ENCODE data around the gene MTA2. TPM values are rescaled to one million over a fixed set of nuclear protein-coding genes. Genes with fewer than 3 reads are reported as not detected.

Gene MTA2
- total RNA-seq, result 138 and 161 TPM in 2 replicates

DNA sequence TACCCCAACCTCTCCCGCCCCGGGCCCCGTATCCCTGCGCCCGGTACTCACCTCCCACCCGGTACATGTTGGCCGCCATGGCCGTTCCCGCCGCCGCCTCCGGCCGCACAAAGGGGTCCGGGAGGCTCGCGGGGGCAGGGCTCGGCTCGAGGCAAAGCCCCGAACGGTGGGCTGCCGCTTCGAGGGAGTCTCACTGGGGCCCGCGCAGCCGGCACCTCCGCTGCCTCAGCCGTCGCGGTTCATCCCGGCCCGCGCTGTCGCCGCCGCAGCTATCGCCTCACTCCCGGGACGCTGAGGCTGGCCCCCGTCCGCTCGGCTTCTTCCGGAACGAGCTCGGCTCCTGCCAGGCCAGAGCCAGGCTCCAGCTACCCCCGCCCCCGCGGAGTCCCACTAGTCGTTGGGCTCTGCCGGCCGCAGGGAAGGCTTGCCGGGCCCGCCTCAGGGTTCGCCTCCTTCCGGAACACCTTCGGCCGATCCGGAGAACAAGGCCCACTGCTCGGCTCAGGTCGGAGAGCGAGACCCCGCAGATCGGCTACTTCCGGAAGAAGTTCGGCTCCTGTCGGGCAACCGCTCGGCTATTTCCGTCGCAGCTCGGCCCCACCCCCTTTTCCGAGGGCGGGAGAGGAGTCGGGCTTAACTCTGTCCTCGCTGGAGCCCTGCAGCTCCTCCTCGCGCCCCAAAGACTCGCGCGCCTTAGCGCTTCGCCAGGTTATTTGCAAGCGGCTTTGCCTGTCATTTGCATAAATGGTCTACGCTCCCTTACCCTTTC, at the start of gene MTA2:
Gene MTA2, minus strand, starts transcription at position 494 of the 769 bp plus-strand sequence. Its CDS starts 415 bp downstream, at position 79.

DNA sequence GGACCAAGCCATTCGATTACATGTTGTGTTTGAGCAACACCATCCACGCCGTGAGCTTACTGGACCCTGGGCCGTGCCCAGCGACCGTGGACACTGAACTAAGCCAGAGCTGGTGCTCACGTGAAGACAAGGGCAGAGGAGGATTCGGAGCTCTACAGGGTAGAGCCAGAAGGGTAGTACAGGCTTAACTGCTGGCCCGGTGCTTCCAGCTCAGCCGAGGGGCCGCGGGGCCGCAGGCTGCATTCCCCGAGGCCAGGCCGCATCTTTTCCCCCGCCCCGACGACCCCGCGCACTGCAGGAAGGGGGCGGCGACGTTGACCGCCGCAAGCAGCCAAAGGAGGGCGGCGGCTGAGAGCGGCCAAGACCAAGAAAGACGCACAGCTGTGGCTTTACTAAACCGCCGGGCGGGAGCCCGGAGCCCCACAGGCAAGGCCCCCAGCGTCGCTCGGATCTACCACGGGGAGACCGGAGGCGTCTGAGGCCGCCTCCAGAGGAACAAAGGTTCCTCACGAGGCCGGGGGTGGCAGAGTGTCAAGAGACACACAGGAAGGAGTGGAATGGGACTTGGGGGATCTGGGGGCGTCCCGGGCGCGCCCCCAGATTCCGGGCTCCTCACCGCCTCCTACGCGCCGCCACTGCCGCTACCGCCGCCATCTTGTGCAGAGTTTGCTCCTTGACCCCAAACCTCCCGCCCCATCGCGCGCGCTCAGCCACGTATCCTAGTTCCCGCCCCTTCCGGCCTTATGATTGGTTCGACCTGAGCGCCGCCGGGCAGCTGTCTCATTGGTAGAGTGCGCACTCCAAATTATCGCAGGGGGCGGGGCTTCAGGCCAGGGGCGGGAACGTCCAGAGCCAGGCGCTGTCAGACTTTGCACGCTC, 44.5 kb upstream of the MTA2 start, which contains the start of gene GANAB:
Gene GANAB, minus strand, starts transcription at position 668 of the 879 bp plus-strand sequence. Its CDS starts 14 bp downstream, at position 654.

DNA sequence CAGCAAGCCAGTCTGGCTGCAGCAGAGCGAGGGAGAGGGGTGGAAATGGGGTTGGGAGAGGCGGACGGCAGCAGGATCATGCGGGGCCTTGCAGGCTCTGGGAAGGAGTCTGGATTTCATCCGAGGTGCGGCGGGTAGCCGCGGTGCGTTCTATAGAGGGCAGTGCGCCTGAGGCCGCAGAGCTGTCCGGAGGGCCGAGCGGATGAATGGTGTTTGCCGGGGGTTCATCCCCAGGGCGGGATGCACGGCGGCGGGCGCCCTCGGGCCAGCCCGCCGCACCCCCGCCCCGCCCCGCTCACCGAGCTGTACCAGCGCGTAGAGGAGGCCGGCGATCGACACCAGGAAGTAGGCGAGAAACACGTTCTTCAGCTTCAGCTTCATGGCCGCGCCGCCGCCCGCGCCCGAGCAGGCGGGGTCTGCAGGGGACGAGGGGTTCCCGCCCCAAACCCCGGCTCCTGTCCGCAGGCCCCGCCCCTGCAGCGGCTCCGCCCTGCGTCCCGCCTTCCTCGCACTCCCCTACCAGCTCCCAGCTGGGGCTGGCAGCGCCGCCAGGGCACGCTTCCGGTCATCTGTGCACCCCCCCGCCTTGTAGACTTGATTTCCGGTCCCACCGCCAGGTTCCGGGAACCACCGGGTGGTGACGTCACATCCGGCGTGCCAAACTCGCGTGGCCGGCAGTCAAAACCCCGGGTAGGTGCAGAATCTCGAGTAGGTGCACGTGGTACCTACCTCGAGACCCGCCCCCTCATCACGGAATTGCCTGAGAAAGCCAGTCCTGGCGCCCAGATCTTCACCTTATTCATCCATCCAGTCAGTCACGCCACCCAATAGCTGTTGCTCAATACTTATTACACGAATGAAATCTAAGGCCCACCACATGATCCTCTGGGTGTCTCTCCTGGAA, 20.2 kb upstream of the MTA2 start, which contains the start of gene B3GAT3:
Gene B3GAT3, minus strand, starts transcription at position 420 of the 904 bp plus-strand sequence. Its CDS starts 39 bp downstream, at position 381.

DNA sequence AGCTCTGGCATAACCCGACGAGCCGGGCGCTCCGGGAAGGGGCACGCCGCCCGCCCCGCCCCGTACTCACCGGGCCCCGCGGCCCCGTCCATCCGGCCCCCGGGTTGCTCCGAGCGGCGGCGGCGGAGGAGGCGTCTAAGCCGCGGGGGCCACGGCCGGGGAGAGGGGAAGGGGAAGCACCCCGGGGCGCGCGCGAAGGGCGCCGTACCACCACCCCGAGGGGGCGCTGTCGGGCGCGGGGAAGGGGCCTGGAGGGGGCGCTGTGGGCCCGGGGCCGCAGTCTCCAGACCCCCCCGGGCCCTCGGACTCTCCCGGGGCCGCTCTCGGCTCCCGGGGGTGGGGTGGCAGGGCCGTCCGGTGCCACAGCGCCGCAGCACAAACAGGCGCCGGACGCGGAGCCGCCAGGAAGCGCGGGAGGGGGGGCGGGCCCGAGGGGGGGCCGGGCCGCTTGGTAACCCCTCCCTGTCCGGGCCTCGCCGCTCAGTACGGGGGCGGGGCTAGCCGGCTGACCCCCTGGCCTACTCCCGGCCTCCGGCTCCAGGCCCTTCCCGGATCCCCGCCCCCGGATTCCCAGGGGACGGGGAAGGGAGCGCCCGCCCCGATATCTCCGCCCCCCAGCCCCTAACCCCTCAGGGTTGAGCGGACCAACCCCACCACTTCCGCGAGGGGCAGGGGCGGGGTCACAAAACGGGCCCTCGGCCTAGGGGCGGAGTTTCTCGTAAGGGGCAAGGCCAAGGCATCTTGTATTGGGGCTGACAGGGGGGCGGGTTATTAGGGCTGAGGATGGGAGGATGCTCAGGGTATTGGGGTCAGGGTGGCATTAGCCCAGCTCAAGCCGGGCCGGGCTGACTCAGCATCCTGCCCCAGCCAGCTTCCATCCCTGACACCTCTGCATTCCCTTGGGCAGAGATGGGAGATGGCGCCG, 11.0 kb upstream of the MTA2 start, which contains the start of the genes EML3 and ROM1:
Gene EML3, minus strand, starts transcription at position 410 of the 925 bp plus-strand sequence. Its CDS starts 318 bp downstream, at position 92.
Gene ROM1, plus strand, starts transcription at position 892 of the 925 bp plus-strand sequence. Its CDS starts 25 bp downstream, at position 917.

DNA sequence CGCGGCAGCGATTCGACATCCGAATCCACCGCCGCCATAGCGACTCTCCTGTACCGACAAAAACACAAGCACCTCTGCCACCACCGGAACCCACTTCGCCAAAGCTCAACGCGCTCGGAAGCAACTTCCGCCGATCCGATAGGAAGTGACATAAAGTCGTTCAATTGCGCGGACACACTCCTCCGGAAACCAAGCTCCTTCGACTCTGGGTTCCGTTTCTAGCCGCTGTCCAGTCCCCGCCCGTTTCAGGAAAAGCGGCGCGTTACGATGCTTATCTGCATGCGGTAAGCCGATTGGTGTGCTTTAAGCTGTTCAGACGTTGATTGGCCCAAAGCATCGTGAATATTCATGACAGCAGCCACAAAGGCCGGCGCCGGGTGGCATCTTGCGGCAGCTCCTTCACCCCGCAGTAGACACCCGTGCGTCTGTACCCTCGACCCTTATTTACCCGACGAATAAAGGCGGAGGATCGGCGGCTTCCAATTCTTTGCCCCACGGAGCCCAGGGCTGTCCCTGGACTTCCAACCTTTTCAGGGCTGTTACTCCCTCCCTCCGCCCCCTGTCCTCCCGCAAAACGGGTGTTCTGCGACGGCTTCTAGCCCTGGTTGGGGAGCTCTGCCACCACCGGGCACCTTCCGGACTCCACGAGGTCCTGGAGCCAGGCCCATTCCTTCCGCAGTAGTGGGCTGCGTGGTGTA, 10.1 kb downstream of the MTA2 start, which contains the start of gene TUT1:
Gene TUT1, minus strand, starts transcription at position 76 of the 698 bp plus-strand sequence. Its CDS starts 38 bp downstream, at position 38.

DNA sequence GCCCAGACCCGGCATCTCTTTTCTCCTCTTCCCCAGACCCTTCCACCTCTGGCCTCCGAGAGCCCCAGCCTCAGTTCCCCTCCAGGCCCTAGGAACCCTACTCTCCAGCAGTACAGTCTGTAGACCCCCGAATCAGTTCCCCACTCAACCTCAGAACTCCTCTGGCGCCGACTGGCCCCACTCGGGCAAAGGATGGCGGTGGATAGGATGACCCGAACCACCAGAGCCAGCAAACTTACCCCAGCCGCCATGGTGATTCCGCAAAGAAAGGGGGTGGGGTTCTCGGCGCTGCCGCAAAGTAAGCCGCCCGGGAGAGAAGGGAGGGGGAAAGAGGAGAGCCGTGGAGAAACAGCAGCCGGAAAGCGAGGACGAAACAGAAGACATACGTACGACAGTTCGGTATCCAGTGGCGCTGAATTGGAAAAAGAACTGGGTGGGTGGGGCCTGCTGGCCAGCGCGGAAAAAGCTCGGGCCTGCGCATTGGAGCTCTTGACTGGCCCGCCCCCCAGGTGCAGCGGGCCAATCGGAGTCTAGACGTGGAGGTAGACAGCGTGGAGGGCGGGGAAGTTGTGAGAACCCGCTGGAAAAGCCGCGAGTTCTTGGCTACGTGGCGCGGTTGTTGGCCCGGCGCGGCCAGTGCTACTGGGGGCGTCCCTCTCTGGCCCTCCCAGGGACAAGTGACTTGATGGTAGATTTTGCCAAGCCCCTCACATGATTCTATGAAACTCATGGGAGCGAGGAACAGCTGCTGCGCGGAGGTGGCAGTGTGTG, 27.9 kb downstream of the MTA2 start, which contains the start of gene EEF1G:
Gene EEF1G, minus strand, starts transcription at position 300 of the 771 bp plus-strand sequence. Its CDS starts 49 bp downstream, at position 251.

DNA sequence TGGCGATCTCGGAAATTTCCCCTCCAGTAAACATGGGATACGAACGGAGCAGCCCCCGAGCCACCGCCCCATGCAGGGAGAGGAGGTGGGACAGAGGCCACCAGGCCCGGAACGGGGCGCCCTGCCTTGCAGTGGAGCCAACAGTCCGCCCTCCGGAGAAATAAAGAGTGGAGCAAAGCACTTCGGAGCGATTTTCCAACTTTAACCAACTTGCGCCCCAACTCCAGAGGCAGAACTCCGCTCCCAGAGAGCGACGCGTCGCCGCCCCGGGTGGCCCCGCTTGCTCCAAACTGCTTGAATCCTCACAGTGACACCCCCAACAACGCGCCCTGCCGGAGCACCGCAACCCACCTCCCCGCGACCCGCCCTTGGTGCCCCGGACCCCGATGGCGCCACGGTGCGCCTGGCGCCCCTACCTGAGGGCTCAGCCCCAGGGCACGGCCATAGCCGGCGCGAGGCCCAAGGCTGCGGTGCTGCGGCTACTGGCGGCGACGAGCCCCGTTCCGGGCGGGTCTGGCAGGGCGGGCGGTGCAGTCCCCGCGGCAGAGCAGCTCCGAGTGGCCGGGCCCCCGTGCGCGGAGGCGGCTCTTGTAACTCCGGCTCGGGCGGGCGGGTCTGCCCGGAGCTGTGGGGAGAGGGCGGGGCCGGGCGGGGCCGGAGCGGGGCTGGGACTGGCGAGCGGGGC, 55.3 kb downstream of the MTA2 start, which contains the start of gene AHNAK:
Gene AHNAK, minus strand, starts transcription at position 563 of the 685 bp plus-strand sequence. CDS start 10,708 bp downstream, outside the sequence.

Small RNA genes within 50 kb of the gene (small RNA-seq; reads per million reads assigned to genes)
- gene AP001458.1, result not detected
- gene EEF1G, result not detected
- gene MIR6747, result not detected

Other genes with a start within 250 kb of the MTA2 start
- gene SCGB1A1, start 182.8 kb downstream of the MTA2 start, total RNA-seq, result not detected in 2 replicates
- 953 and 967 TPM in 2 replicates for gene AHNAK, start 55.1 kb downstream of the MTA2 start, total RNA-seq
- gene EEF1G, start 28.0 kb downstream of the MTA2 start, total RNA-seq, result 1,028 and 1,088 TPM in 2 replicates
- 6.3 and 7.2 TPM in 2 replicates for gene TUT1, start 10.3 kb downstream of the MTA2 start, total RNA-seq
- 35.9 and 38.5 TPM in 2 replicates for gene EML3, start 10.9 kb upstream of the MTA2 start, total RNA-seq
- gene ROM1, start 11.4 kb upstream of the MTA2 start, total RNA-seq, result 3.7 and 5.5 TPM in 2 replicates
- 24.0 and 24.2 TPM in 2 replicates for gene B3GAT3, start 20.1 kb upstream of the MTA2 start, total RNA-seq
- 248 and 270 TPM in 2 replicates for gene GANAB, start 44.7 kb upstream of the MTA2 start, total RNA-seq
- 25.5 and 29.4 TPM in 2 replicates for gene INTS5, start 51.4 kb upstream of the MTA2 start, total RNA-seq
- gene C11orf98, start 63.3 kb upstream of the MTA2 start, total RNA-seq, result 14.9 and 20.3 TPM in 2 replicates
- 3.2 and 7.3 TPM in 2 replicates for gene CSKMT, start 63.4 kb upstream of the MTA2 start, total RNA-seq
- gene UQCC3, start 69.8 kb upstream of the MTA2 start, total RNA-seq, result 4.4 and 5.6 TPM in 2 replicates
- gene LBHD1, start 70.4 kb upstream of the MTA2 start, total RNA-seq, result 4.0 and 4.5 TPM in 2 replicates
- gene UBXN1, start 77.2 kb upstream of the MTA2 start, total RNA-seq, result 70.9 and 82.1 TPM in 2 replicates
- 63.6 and 104 TPM in 2 replicates for gene LRRN4CL, start 87.7 kb upstream of the MTA2 start, total RNA-seq
- 47.2 and 64.5 TPM in 2 replicates for gene BSCL2, start 105.6 kb upstream of the MTA2 start, total RNA-seq
- not detected in 2 replicates for gene GNG3, start 105.8 kb upstream of the MTA2 start, total RNA-seq
- 7.5 and 10.9 TPM in 2 replicates for gene HNRNPUL2, start 125.6 kb upstream of the MTA2 start, total RNA-seq
- gene TTC9C, start 126.6 kb upstream of the MTA2 start, total RNA-seq, result 27.9 and 36.0 TPM in 2 replicates
- 19.3 and 21.4 TPM in 2 replicates for gene ZBTB3, start 152.3 kb upstream of the MTA2 start, total RNA-seq
- 34.9 and 47.2 TPM in 2 replicates for gene POLR2G, start 159.7 kb upstream of the MTA2 start, total RNA-seq
- 13.5 and 19.5 TPM in 2 replicates for gene TAF6L, start 169.5 kb upstream of the MTA2 start, total RNA-seq
- gene TMEM179B, start 185.5 kb upstream of the MTA2 start, total RNA-seq, result 38.0 and 38.1 TPM in 2 replicates
- 12.3 and 13.1 TPM in 2 replicates for gene TMEM223, start 190.1 kb upstream of the MTA2 start, total RNA-seq
- 30.5 and 38.9 TPM in 2 replicates for gene NXF1, start 203.6 kb upstream of the MTA2 start, total RNA-seq
- gene STX5, start 230.2 kb upstream of the MTA2 start, total RNA-seq, result 48.3 and 56.5 TPM in 2 replicates
- not detected in 2 replicates for gene TEX54, start 231.0 kb upstream of the MTA2 start, total RNA-seq
- gene WDR74, start 237.7 kb upstream of the MTA2 start, total RNA-seq, result 28.9 and 29.1 TPM in 2 replicates

Data from hair follicle dermal papilla cell (primary cell).